NT2/D1 (cell line): ENCODE results near the gene AGL.
"Not testable (repeated sequence)": the region's sequence is repeated elsewhere in the genome, so short reads cannot be mapped to it uniquely, and the experiment has no call there.

Source experiments
- SUZ12 ChIP-seq: IDR thresholded peaks from 2 replicates; pipeline ENCODE4 v1.6.1; 2011; ENCODE audit not compliant: insufficient read length, insufficient read depth; ENCODE audit errors: extremely low read depth
- YY1 ChIP-seq: IDR thresholded peaks from 2 replicates; pipeline ENCODE4 v1.6.1; 2011; ENCODE audit not compliant: insufficient read length, insufficient read depth
- ZNF274 ChIP-seq: IDR thresholded peaks from 2 replicates; pipeline ENCODE4 v1.6.1; 2011; ENCODE audit warnings: mild to moderate bottlenecking, low read depth, low read length

- TF ChIP-seq SUZ12, ZNF274, YY1: not testable (repeated sequence)
Observed at GRCh38 chr1:99959189-99959705, 109.1 kb downstream of the AGL start.
